GM12801 (cell line): ENCODE data around the gene CTSW.

ENCODE experiments used
- CTCF ChIP-seq: IDR thresholded peaks from one replicate; pipeline ENCODE4 v1.5.1; 2011; ENCODE audit warnings: control low read depth; ENCODE audit not compliant: insufficient read length; ENCODE audit errors: extremely low read depth

Gene CTSW

GRCh38 chr11:65857853-65858680, 21.6 kb upstream of the CTSW start, which contains the start of gene CFL1:
Gene CFL1, minus strand, starts transcription at chr11:65858180. Its CDS starts 81 bp downstream, at chr11:65858099.
- TF ChIP-seq CTCF: no peak

GRCh38 chr11:65858681-65859087, 21.0 kb upstream of the CTSW start:
- TF ChIP-seq CTCF: no peak

GRCh38 chr11:65859095-65859811, 20.4 kb upstream of the CTSW start:
- no peak for TF ChIP-seq CTCF

GRCh38 chr11:65859812-65860277, 19.8 kb upstream of the CTSW start:
- TF ChIP-seq CTCF: no peak

- TF ChIP-seq CTCF: peak; percentile 74
Measured at GRCh38 chr11:65860278-65861164, 19.1 kb upstream of the CTSW start, which contains the start of gene MUS81. Gene MUS81, plus strand, starts transcription at chr11:65860433. Its CDS starts 321 bp downstream, at chr11:65860754.

GRCh38 chr11:65861165-65861505, 18.5 kb upstream of the CTSW start:
- TF ChIP-seq CTCF: no peak
